GM12891 (cell line): ENCODE measurements around the gene SLC52A1.

ENCODE experiments used
- PAX5 ChIP-seq: IDR thresholded peaks from 2 replicates; pipeline ENCODE4 v1.6.1; 2011; ENCODE audit warnings: low read length, moderate library complexity, mild to moderate bottlenecking; ENCODE audit not compliant: insufficient read depth, severe bottlenecking
- POLR2A ChIP-seq: IDR thresholded peaks from 2 replicates; pipeline ENCODE4 v1.6.1; 2011; ENCODE audit warnings: low read depth, low read length, control low read depth
- POLR2AphosphoS5 ChIP-seq: IDR thresholded peaks from 2 replicates; pipeline ENCODE4 v1.6.1; 2011; ENCODE audit warnings: low read depth, low read length, control low read depth
- TAF1 ChIP-seq: IDR thresholded peaks from 2 replicates; pipeline ENCODE4 v1.6.1; 2011; ENCODE audit warnings: low read depth, low read length, control low read depth

- no peak for TF ChIP-seq POLR2AphosphoS5
- no peak for TF ChIP-seq POLR2A
- no peak for TF ChIP-seq PAX5
- no peak for TF ChIP-seq TAF1
Observed at GRCh38 chr17:5031365-5032082, 3.7 kb downstream of the SLC52A1 start.
